Activated CD4-positive, CD25-positive, alpha-beta regulatory T cell (primary cell): ENCODE measurements around the gene KAZN.
"Not testable (repeated sequence)": the region's sequence is repeated elsewhere in the genome, so short reads cannot be mapped to it uniquely, and the experiment has no call there.

Experiments
- DNase-seq, 4 experiments: peaks; one replicate each; lab custom pipeline; 2025; lab: John Stamatoyannopoulos, UW

The KAZN gene

DNA sequence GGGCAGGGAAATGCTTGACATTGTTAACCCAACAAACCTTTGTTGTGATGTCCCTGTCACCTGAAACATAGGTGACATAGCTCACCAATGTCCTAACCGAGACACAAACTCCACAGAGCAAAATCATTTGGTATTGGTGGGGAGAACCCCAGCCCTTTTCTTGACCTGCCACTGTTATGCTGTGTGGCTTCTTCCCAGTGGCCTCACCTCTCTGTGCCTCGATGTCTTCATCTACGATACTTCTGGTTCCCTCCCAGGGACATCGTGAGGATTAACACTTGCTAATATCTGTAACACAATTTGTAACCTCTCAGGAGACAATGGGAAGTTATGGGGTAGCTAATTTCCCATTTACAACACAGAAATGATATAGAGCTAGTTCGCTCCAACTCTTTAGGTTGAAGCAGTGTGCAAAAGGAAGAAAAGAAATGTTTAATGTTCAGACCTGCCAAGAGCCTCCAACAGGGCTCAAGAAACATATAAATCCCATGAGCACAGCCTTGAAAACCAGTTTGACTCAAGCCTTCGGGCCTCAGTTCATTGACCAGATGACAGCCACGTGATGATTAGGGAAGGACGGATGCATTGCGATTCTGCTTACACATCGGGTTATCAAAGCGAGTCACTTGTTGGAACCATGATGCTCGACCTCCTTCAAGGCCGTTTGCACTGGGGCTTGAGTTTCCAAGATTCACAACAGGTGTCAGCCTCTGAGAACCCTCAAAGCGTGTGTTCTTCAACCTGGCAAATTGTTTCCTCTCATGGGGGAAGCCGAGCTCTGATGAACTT is 517.3 kb downstream of the KAZN start:
- no peak for DNase-seq

DNA sequence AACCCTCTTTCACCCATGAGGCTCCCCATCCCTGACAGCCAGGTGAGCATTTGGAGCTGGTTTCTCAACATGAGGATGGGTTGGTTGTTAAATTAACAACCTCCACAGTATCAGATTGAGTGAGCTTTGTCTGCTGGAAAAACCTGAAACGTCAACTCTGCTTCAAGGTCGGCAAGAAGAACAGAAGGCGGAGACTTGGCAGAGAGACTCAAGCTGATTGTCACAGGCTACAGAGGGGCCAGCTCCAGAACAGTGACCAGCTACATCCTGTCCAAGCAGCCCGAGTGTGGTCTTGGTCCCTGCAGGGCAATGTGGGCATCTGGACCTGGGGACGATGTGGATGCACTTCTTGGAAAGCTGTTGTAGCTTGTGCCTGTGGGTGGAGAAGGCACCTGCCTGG is 518.5 kb downstream of the KAZN start:
- DNase-seq = no peak

DNA sequence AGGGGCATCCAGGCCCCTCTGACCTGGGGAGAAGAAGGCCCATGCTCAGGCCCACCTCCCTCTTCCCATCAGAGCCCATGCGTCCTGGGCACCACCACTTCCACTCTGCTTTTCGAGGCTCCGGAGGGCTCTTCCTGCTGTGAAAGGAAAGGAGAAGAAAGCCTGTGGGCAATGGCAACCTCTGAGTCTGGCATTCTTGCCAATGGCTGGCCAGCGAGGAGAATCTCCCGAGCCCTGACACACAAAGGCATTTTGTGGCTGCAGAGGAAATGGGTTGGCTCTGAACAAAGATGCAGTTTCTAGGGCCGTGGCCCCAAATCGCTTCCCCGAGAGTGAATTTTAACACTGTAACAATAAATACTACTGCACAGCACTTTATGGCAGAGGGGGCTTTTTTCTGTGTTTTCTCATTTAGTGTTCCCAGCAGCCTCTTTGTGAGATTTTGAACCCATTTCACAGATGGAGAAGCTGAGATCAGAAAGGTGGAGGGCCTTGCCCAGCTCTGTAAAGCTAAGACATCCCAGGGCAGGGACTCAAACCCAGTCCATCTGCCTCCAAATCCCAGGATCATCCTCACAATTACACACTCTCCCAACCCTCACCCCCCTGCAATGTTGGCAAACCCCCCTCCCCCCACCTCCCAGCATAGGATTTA is 519.3 kb downstream of the KAZN start:
- DNase-seq = no peak

DNA sequence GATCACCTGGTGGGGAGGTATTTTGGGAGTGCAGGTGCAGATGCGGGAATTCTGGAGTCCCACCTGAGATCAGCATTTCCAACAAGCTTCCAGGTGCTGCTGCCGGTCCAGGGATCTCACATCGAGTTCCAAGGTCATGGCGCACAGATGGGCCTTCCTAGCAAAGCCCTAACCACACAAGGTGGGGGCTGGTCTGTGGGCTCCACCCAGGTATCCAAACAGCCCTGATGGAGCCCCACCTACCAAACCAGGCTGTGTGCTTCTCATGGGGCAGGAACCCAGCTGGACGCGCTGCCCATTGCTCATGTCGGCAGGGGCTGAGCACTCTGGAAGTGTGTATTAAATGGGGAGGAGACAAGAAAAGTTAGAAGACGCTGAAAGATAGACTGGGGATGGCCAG is 520.1 kb downstream of the KAZN start:
- DNase-seq = no peak

DNA sequence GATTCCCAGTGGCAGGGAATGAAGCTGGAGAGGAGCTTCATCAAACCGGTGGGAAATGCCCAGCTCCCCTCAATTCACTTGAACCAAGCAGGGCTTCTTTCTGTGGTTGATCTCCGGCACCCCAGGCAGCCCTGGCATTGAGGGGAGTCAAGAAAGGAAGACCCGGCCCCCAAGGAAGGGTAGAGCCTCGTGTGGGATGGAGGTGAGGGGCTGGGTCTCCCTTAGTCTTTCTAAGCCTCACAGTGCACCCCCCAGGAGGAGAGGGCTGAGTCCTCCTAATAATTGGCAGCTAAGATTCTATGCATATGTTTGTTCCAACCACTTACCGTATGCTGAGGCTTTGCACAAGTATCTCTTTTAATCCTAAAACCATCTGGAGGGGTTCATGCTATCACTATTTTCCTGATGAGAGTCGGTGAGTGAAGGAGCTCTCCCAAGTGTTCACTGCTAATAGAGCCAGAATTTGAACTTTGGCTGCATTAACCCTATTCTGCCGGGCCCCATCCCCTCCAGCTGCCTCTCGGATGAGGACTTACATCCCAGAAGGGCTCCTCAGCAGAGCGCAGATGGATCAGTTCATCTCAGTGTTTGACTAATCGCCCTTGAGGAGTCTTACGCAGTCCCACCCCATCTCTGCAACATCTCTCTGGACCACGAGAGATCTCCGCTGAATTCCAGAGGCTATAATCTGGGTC is 521.9 kb downstream of the KAZN start:
- DNase-seq = no peak

DNA sequence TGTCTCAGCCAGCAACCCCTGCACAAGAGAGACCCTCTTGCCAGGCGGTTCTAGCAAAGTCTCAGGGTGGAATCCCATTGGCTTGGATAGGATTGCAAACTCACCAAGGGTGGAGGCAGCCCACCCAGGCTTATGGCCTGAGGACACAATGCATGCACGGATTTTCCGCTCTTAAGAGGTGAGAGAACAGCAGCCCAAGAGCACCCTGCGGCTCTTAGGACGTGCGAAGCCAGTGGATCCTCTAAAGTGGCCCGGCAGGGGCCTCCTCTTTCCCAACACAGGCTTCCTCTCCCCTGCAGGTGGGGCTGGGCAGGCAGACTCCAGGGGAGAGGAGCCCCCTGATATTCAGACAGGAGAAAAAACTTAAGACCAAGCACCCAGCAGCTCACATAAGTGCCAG is 523.8 kb downstream of the KAZN start:
- DNase-seq = no peak

DNA sequence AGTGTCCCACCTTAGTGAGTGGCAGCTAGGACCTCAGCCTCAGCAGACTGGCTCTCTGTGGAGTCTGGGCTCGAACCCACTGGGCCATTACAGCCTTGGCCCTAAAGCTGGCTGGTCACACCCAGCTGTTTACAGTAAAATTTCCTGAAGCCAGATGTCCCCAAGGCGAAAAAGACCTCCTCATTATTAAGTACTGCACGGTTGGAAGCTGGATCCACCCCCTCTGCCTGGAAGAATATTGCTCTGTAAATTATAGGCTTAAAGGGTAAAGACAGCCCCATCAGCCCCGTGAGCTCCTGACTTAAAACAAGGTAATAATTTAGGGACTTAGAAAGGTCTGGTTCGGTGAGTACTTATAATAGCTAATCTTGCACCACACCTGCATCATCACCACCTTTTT is 524.8 kb downstream of the KAZN start:
- DNase-seq = no peak

DNA sequence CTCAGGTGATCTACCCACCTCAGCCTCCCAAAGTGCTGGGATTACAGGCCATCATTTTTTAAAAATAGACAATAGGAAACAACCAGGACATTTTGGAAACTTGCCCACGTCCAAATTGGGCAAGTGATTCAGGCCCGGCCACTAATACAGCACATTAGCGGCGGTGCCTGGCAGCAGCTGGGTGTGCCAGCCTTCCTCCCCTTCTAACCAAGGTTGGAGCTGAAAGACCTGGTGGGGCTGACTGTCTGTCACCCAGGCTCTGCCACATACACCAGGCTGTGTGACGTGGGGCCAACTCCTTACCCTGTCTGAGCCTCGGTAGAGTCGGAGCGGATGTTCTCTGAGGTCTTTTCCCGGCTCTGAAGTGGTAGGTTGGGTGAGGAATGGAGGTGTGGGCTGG is 525.4 kb downstream of the KAZN start:
- DNase-seq = no peak

DNA sequence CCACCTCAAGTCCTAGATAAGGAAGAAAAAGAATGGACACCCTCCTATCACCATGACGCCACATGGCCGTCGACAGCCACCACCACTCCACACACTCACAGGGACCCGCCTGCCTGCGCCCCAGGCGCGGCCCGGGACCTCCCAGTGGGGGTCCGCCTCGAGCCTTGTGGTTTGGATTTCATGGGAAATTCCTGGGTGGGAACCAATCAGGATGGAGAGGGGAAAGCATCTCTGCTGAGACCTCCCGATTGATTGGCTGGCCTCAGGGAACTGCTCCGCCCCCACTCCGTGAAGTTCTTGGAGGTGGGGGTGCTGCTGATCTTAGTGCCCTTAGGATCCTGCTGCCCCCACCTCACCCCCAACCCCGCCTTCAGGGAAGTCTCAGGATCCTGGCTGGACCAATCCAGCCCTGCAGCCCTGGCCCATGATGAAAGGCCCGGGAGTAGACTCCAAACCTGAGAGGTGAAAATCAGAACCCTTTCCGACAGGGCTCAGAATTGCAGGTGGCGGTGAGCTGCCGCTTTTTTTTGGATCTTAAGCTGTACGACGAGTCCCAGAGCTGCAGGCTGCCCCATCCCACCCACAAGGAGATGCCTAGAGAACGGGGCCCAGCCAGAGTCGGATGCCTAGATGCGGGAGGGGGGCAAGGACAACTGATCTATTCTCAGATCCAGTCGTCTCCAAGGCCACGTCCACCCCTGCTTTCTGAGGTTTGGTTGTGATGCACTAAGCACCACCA is 526.0 kb downstream of the KAZN start:
- DNase-seq = no peak

DNA sequence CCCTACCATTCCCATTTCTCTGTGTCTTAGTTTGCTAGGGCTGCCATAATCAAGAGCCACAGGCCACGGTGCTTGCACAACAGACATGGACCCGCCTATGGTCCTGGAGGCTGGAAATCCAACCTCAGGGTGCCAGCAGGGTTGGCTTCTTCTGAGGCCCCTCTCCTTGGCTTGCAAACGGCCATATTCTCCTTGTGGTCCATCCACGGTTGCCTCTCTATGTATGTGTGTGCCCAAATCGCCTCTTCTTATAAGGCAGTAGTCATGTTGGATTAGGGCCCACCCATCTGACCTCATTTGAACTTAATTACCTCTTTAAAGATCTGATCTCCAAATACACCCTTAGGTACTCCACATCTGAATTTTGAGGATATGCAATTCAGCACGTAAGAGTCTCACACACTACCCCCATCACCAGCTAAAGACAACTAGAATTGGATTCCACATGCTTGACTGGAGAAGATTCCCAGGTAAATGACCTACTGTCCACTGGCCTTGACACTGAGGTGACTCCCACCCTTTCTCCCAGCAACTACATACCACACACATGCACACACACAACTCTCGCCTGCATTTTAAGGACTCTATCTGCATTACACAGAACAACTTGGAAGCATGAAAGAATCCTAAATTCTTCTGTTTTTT is 526.7 kb downstream of the KAZN start:
- no peak for DNase-seq

DNA sequence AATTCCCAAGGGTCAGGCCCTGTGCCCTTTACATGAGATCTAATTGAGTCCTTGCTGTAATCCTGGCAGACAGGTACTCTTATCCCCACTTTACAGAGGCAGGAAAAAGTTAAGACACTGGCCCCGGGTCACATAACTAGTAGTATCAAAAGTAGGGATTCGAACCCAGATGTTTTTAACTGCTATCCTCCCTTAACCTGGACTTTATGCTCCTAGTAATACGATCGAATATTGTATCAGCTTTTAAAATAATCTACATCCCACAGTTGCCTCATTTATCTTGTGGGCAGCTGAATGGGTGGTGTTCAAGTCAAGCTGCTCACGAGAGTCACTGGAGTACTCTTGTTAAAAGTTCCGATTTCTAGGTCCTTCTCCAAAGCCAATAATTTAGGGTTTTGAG is 529.6 kb downstream of the KAZN start:
- DNase-seq = no peak

DNA sequence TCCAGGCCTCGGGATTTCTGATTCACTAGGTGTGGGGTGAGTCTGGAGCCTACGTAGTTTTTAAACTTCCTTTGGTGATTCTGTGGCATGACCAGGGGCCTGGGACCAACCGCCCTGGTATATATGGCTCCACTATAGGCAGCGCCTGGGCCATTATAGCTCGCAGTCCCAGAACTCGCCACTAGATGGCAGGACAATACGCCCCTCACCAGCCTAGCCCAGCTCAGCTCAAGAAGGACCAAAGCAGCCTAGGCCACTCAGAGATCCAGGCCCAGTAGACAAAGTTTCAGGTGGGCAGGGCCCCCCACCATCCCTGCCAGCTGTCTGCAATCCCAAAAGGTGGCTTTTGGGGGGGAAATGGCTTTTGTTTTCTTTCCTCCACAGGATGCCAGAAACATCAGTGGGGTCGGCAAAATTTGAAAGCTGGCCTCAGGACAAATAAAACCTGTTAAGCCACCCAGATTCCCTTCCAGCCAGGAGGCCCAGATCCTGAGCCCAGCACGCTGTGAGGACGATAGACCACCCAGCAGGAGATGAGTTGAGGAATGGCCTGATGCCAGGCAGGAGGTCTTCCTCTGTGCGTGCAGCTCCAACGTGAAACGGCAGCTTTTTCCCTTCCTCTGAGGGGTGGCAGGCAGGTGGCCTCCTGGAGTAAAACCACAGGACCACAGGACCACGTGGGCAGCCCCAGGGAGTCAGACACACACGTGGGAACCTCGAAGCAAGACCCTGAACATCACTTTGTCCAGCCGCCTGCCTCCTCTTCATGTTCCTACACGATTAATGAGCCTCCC is 530.2 kb downstream of the KAZN start:
- DNase-seq = peak; percentile 17 to 67 (median 48)

DNA sequence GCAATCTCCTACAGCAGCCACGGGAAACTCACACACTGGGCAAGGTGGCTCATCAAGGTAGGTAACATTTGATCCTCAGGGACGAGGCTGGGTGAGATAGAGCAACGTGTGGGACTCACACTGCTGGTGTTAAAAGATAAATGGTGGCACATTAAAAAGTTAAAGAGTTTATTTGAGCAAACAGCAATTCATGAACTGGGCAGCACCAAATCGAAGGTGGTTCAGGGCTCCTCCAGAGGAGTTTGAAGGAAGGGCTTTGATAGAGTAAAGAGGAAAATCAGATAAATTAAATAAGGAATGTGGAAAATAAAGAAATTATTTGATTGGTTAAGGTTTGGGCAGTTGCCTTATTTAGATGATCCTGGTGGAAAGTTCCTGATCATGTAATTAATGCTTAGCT is 531.5 kb downstream of the KAZN start:
- DNase-seq = no peak

DNA sequence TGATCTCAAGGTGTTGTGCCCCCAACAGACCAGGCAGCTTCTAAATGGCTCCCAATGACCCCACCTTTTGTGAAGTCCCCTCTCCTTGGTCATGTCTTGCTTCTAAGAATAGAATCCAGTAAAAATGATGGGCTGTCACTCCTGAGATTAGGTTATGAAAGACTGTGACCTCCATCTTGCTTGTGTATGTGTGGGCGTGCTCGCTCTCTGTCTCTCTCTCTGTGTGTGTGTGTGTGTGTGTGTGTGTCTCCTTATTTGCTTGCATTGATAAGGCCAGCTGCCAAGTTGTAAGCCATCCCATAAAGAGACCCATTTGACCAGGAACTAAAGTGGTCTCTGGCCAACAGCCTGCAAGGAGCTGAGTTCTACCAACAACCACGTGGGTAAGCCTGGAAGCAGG is 532.1 kb downstream of the KAZN start:
- no peak for DNase-seq

DNA sequence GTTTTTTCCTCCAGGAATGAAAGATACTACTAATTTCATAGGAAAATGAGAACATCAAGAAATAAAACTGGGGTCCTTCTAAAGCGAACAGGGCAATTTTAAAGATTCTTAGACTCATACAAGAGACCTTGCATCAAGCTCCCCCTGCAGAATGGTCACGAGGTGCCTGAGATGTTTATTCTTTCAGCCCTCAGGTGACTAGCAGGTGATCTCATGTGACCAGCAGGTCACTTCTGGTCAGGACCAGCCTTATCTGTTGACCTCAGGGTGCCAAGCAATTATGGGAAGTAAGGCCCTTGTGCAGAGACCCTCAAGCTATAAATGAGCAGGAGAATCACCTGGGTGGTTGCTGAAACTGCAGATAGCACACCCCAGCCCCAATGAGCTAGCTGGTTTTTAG is 534.5 kb downstream of the KAZN start:
- DNase-seq = no peak

DNA sequence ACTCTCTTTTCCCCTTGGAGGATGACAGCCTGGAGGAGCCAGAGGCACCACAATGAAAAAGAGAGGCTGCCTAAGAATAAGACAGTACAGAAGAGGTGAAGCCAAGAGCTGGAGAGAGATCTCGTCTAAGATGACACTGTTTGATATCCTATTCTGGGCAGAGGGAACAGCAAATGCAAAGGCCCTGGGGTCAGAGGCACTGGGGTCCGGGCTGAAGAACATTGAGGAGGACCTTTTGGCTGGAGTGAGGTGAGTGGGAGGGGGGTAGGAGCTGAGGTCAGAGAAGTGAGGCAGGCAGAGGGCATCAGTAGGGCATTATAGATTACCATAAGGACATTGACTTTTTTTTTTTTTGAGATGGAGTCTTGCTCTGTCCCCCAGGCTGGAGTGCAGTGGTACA is 535.8 kb downstream of the KAZN start:
- DNase-seq = no peak

DNA sequence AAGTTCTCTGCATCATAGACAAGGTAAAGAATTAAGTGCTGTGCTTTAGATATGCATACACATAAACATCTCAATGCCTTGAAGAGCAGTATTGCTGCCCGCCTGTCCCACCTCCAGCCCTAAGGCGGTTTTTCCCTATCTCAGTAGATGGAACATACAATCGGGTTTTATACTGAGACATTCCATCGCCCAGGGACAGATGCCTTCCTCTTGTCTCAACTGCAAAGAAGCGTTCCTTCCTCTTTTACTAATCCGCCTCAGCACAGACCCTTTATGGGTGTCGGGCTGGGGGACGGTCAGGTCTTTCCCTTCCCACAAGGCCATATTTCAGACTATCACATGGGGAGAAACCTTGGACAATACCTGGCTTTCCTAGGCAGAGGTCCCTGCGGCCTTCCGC is 537.1 kb downstream of the KAZN start:
- not testable (repeated sequence) for DNase-seq

DNA sequence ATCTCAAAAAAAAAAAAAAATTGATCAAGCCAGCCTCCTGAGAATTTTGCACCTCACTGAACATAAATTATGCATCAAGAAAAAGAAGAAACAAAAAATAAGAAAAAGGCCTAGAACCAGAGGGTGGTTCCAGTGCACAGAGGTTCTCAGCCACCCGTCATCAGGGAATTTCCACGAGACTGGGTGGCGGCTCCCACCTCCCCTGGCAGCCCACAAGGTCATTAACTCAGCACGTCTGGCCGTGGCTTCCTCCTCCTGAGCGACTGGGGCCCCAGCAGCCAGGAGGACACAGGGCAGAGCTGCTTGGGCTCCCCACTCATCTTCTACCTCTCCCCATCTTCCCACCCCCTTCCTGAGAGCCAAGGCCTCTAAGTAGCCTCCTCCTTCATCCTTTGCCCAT is 539.3 kb downstream of the KAZN start:
- DNase-seq = no peak

DNA sequence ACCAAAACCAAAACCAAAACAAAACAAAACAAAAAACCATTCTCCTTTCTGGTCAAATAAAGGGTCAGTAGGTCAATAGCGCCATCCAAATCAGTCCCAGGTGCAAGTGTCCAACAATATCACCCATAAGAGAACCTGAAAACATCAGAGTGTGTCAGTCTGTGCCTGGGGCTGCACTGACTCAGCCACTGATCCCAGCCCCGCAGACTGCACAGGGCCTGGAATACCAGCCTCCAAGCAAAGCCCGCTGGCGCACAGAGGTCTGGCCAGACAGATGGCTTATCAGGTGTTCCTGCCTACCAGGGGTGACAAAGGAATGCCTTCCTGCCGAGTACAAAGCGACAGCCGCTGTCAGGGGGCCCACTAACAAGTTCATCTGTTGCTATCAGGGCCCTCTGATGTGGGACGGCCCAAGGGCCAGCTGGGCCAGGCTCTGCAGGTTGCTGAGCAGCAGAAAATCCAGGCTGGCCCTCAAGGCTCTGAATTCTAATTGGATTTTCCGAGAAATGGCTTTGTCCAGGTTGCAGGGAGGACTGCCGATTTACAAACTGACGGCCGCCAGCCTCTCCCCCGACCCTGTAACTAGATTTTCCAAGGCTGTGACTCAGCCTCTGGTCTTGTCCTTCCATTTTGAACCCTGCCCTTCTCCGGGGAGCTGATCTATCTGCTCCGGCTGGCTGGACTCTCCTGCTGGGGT is 541.3 kb downstream of the KAZN start:
- no peak for DNase-seq

DNA sequence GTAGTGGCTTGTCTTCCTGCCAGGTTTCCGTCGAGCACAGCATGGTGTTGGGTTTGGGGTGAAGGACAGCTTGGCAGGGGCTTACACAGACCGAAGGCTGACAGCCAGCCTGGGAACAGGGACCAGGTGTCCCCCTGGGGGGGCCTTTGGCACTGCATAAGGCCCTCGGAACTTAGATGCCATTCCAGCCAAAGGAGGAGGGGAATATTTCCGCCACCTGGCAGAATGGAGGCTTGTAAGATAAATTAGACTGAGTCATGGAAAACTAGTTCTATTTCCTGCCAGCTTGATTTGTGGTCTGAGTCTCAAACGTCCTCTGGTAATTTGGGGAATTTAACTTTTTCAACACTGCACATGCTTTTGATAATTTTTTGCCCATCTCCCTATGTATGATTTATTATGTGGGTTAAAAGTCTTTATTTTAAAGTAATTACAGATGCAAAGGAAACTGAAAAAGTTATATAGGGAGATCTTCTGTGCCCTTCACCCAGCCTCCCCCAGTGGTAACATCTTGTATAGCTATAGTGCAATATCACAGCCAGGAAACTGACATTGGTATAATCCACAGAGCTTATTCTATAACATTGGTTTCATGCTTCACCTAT is 543.6 kb downstream of the KAZN start:
- DNase-seq = no peak
